Measurements from ENCODE around the gene PPP1R36. TPM values are rescaled to one million over a fixed set of nuclear protein-coding genes. Genes with fewer than 3 reads are reported as not detected.
A peak's percentile ranks its signal among the peaks of the same experiment; 100 is the strongest.
"Not testable (repeated sequence)": the region's sequence is repeated elsewhere in the genome, so short reads cannot be mapped to it uniquely, and the experiment has no call there.

Gene PPP1R36
- total RNA-seq, 2 experiments from 2014 or later = not detected

DNA sequence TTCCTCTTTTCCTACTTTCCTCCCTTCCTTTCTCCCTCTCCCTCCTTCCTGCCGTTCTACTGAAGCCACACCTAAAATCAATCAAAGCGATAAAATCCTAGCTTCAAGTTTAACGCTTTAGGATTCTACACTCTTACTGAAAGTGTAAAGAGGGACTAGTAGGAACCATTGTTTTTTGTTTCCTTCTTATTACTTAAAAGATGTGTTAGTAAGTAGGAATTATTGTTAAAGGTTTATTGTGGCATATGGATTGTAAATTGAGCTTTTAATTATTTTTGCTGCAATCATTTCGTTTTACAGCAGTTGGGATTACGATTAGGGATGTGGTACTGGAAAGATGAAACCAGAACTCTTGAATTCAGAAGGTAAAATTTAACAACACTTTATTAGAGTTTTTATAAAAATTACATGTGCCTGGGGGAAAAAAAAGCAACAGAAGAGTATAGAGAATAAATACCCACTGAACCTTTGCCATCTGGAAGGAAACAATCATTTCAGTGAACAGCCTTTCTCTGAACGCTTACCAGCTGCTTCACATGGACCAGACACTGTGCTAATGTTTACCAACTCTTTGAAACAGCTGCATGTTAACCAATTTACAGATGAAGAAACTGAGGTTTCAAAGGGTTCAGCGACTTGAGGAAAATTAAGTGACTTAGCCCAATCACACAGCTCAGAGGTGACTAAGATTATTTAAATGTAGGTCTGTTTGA, 1.0 kb downstream of the PPP1R36 start:
- Mint-ChIP-seq H3K27ac (no peak overlapping the region), H3K4me1 (ENCODE audit: low read depth) (peaks cover 12% of the 10 kb centered on the region), H3K9me3 (no peaks in the 10 kb centered on the region), H3K27me3 (ENCODE audit: low read depth) (peaks cover 7% of the 10 kb centered on the region), H3K4me3 (peak overlapping the region; percentile 33), H3K36me3 (ENCODE audit: low read depth) (no peaks in the 10 kb centered on the region)
- no peak for DNase-seq
- intact Hi-C loops (cut with micrococcal nuclease) = no loop called here
- CTCF ChIA-PET = interaction anchor here (0.7 to 2.9 kb wide), 7 partner anchors 10 to 147 kb away, joined by 3 to 15 read pairs (median 3); partner anchors contain the start of gene HSPA2

DNA sequence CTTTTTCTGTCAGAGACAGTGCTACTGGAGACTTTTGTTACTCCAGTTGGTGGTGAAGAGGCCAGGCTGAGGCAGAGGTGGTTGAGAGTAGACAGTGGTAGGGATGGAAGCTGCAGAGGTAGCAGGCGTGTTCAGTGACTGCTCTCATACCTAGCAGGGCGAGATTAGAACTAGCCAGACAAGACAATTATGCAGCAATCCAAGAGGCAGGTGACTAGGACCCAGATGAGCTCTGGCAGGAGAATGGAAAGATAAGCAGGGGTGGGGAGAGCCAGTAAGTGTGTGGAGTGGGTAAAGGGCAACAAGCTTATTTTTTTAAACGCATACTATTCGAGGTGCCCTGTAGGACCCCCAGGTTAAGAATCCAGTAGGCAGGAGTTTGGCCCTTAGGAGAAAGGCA, 4.8 kb downstream of the PPP1R36 start:
- no peaks in the 10 kb centered on the region for H3K36me3 Mint-ChIP-seq (ENCODE audit: low read depth)
- H3K27ac Mint-ChIP-seq = no peak overlapping the region
- no peaks in the 10 kb centered on the region for H3K9me3 Mint-ChIP-seq
- intact Hi-C loops (cut with micrococcal nuclease) = no loop called here
- DNase-seq = no peak
- H3K4me1 Mint-ChIP-seq (ENCODE audit: low read depth) = peaks cover 7% of the 10 kb centered on the region
- no peak overlapping the region for H3K4me3 Mint-ChIP-seq
- peaks cover 5% of the 10 kb centered on the region for H3K27me3 Mint-ChIP-seq (ENCODE audit: low read depth)
- CTCF ChIA-PET = no interaction called here

DNA sequence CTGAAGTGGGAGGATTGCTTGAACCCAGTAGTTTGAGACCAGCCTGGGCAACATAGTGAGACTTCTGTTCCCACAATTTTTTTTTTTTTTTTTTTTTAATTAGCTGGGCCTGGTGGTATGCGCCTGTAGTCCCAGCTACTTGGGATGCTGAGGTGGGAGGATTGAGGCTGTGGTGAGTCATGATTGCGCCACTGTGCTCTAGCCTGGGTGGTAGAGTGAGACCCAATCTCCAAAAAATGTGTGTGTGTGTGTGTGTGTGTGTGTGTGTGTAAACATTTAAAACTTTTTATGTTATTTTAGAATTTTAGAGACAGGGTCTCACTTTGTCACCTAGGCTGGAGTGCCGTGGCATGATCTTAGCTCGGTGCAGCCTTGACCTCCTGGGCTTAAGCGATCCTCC, 6.8 kb downstream of the PPP1R36 start:
- no peak for DNase-seq
- H3K9me3 Mint-ChIP-seq = no peaks in the 10 kb centered on the region
- no peaks in the 10 kb centered on the region for H3K36me3 Mint-ChIP-seq (ENCODE audit: low read depth)
- H3K27me3 Mint-ChIP-seq (ENCODE audit: low read depth) = no peaks in the 10 kb centered on the region
- intact Hi-C loops (cut with micrococcal nuclease) = no loop called here
- no peak overlapping the region for H3K27ac Mint-ChIP-seq
- H3K4me1 Mint-ChIP-seq (ENCODE audit: low read depth) = peaks cover 2% of the 10 kb centered on the region
- CTCF ChIA-PET = interaction anchor here (0.7 to 1.0 kb wide), 3 partner anchors 12 to 46 kb away, joined by 3 read pairs; no protein-coding TSS in a partner anchor
- H3K4me3 Mint-ChIP-seq = no peak overlapping the region

DNA sequence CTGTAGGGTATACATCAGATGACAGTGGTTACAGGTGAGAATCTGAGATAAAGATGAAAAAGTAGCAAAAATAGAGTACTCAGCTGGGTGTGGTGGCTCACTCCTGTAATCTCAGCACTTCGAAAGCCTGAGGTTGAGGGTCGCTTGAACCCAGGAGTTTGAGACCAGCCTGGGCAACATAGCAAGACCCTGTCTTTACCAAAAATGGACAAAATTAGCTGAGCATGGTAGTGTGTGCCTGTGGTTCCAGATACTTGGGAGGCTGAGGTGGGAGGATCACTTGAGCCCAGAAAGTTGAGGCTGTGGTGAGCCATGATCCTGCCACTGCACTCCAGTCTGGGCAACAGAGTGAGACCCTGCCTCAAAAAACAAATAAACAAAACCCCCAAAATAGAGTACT, 8.5 kb downstream of the PPP1R36 start:
- H3K4me1 Mint-ChIP-seq (ENCODE audit: low read depth); CTCF ChIA-PET; intact Hi-C loops (cut with micrococcal nuclease); H3K36me3 Mint-ChIP-seq (ENCODE audit: low read depth); H3K27ac Mint-ChIP-seq; H3K4me3 Mint-ChIP-seq; DNase-seq; H3K27me3 Mint-ChIP-seq (ENCODE audit: low read depth); H3K9me3 Mint-ChIP-seq: not testable (repeated sequence)

DNA sequence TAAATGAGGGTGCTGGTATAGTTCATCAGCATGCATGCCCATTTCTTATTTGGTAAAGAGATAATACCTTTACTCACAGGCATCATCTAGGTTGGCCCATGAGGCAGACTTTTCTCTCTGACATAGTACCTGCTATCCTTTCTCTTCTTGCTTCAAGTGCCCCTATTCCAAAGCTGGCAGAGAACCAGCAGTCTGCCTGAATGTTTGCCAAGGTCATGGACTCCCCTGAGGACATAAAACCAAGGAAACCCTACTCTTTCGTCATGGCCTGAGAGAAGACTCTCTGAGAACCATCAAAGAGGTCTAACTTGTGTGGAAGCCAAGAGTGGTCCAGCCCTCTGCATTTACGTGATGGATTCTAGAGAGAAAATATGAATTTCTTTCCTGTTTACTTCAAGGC, 11.9 kb downstream of the PPP1R36 start:
- H3K4me3 Mint-ChIP-seq = no peak overlapping the region
- H3K36me3 Mint-ChIP-seq (ENCODE audit: low read depth) = no peaks in the 10 kb centered on the region
- H3K27ac Mint-ChIP-seq = no peak overlapping the region
- no peaks in the 10 kb centered on the region for H3K9me3 Mint-ChIP-seq
- peaks cover 2% of the 10 kb centered on the region for H3K4me1 Mint-ChIP-seq (ENCODE audit: low read depth)
- intact Hi-C loops (cut with micrococcal nuclease) = no loop called here
- DNase-seq = no peak
- CTCF ChIA-PET = interaction anchor here (1.3 kb wide), 1 partner anchor 75 kb away, joined by 6 read pairs; no protein-coding TSS in a partner anchor
- H3K27me3 Mint-ChIP-seq (ENCODE audit: low read depth) = no peaks in the 10 kb centered on the region

DNA sequence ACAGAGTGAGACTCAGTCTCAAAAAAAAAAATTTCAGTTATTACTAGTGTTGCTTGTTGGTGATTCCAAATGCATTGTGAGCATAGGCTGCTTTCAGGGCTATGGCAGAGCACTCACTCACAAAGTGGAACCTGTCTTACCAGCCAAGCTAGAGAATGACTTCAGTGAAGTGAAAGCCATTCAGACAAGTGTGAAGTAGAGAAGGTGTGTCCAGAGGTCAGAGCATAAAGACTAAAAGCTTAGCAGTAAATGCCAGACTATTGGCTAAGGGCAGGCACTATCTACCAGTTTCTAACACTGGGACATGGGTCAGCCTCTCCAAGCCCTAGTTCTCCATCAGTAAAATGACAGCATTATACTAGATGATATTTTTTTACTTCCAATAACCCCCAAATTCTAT, 12.7 kb downstream of the PPP1R36 start:
- H3K36me3 Mint-ChIP-seq (ENCODE audit: low read depth) = no peaks in the 10 kb centered on the region
- intact Hi-C loops (cut with micrococcal nuclease) = no loop called here
- H3K27ac Mint-ChIP-seq = no peak overlapping the region
- peaks cover 2% of the 10 kb centered on the region for H3K4me1 Mint-ChIP-seq (ENCODE audit: low read depth)
- H3K27me3 Mint-ChIP-seq (ENCODE audit: low read depth) = peaks cover 2% of the 10 kb centered on the region
- no peaks in the 10 kb centered on the region for H3K9me3 Mint-ChIP-seq
- no peak overlapping the region for H3K4me3 Mint-ChIP-seq
- CTCF ChIA-PET = no interaction called here
- no peak for DNase-seq

DNA sequence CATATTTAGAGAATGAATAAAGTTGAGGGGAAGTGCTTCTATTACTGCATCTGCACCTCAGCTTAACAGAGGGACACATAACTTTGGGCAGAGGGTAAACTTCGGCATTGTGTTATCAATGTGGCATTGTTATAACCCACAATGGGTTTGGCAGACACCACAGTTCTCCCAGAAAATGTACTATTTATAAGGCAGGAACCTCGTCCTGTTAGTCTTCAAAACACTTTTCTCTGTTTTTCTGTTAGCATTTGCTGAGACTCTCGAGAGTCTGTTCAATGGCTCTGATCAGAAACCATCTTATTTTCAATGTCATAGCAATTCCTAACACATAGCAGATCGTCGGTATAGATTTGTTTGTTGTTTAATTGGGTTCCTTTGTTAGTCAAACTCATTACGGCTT, 13.9 kb downstream of the PPP1R36 start:
- CTCF ChIA-PET = interaction anchor here (0.9 kb wide), 1 partner anchor 31 kb away, joined by 3 read pairs; no protein-coding TSS in a partner anchor
- intact Hi-C loops (cut with micrococcal nuclease) = no loop called here
- Mint-ChIP-seq H3K9me3 (no peaks in the 10 kb centered on the region), H3K36me3 (ENCODE audit: low read depth) (no peaks in the 10 kb centered on the region), H3K27ac (no peak overlapping the region), H3K27me3 (ENCODE audit: low read depth) (peaks cover 2% of the 10 kb centered on the region), H3K4me3 (no peak overlapping the region), H3K4me1 (ENCODE audit: low read depth) (peaks cover 2% of the 10 kb centered on the region)
- DNase-seq = no peak

DNA sequence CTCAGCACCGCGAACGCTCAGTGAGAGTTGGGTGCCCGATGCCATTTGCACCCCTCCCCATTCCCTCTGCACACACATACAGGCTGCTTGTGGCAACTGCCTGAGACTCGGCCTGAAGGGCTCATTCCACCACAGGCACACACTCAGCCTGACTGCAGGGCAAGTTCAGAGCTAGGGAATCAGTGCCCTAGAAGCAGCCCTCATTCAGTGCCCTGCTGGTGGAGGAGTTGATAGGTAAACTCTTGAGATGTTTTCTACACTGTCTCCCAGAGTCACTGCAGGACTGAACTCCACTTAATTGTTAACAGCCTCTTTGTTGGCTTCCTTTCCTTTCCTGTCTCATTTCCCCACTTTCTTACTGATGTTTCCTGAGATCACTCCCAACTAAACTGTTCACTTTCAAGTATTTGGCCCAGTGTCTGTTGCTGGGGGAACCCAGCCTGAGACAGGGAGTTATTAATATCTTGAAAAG, 16.9 kb downstream of the PPP1R36 start:
- CTCF ChIA-PET = no interaction called here
- H3K4me3 Mint-ChIP-seq = no peak overlapping the region
- no peaks in the 10 kb centered on the region for H3K36me3 Mint-ChIP-seq (ENCODE audit: low read depth)
- no peak for DNase-seq
- peaks cover 2% of the 10 kb centered on the region for H3K27me3 Mint-ChIP-seq (ENCODE audit: low read depth)
- no peak overlapping the region for H3K27ac Mint-ChIP-seq
- intact Hi-C loops (cut with micrococcal nuclease) = no loop called here
- no peaks in the 10 kb centered on the region for H3K4me1 Mint-ChIP-seq (ENCODE audit: low read depth)
- H3K9me3 Mint-ChIP-seq = peaks cover 1% of the 10 kb centered on the region

DNA sequence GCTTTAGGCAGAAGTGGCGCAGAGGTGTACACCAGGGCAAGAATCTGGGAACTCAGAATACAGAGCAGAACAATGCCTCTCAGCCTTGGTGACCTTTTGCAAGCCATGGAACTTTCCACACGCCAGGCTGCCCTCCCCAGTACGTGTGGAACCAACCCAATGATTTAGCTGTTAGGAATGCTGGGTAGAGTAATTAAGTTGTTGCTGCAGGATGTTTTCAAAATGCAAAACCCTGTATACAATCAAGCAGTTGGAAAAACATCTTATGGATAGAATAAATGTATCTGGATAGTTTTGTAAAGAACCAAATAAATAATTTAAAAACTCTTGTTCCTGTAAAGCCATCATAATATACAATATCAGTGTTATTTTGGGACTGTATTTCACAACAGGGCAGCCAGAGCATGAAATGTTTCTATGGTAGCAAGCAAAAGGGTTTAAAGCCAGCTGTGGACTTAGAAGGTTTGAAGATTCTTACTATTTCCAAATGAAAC, 19.4 kb downstream of the PPP1R36 start:
- no peak overlapping the region for H3K27ac Mint-ChIP-seq
- CTCF ChIA-PET = interaction anchor here (0.6 kb wide), 1 partner anchor 95 kb away, joined by 3 read pairs; no protein-coding TSS in a partner anchor
- intact Hi-C loops (cut with micrococcal nuclease) = no loop called here
- H3K27me3 Mint-ChIP-seq (ENCODE audit: low read depth) = peaks cover 2% of the 10 kb centered on the region
- H3K4me3 Mint-ChIP-seq = no peak overlapping the region
- peaks cover 1% of the 10 kb centered on the region for H3K9me3 Mint-ChIP-seq
- no peaks in the 10 kb centered on the region for H3K4me1 Mint-ChIP-seq (ENCODE audit: low read depth)
- H3K36me3 Mint-ChIP-seq (ENCODE audit: low read depth) = no peaks in the 10 kb centered on the region
- no peak for DNase-seq

DNA sequence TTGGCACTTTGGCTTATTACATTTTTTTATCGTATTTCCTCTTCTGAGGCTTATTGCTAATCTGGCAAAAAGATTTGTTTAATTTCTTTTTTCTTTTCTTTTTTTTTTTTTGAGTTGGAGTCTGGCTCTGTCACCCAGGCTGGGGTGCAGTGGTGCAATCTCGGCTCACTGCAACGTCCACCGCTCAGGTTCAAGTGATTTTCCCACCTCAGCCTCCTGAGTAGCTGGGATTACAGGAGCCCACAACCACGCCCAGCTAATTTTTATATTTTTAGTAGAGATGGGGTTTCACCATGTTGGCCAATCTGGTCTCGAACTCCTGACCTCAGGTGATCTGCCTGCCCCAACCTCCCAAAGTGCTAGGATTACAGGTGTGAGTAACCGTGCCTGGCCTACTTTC, 19.9 kb downstream of the PPP1R36 start:
- H3K27ac Mint-ChIP-seq; DNase-seq; intact Hi-C loops (cut with micrococcal nuclease); H3K4me3 Mint-ChIP-seq; CTCF ChIA-PET; H3K27me3 Mint-ChIP-seq (ENCODE audit: low read depth); H3K4me1 Mint-ChIP-seq (ENCODE audit: low read depth); H3K36me3 Mint-ChIP-seq (ENCODE audit: low read depth); H3K9me3 Mint-ChIP-seq: not testable (repeated sequence)

DNA sequence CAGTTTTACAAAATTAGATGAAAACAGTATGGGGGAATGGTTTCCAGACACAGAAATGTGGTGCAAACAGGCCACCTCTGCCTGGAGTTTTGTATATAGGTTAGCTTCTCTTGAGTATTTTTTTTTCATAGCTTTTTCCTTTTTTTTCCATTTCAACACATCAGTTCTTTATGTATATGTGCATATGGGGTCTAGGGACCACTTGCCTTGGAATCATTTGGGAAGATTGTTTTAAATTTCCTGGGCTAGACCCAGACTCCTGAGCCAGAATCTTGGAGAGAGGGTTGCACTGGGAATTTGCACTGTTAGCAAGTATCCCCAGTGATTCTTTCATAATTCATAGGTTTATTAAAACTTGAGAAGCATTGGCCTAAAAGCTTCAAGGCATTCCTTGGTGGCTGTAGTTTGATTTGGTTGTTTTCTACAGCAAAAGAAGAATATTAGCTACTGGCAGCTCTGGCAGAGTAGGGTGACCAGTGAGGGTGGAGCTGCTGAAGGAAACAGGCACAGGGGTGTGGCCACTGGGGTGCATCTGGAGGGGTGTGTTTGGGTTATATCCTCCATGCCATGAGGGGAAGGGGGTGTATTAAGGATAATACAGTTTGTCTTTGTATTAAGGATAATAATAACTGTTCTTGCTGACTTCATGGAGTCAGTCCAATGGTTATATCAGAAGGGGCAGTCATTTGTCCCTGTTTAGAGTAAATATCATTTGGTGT, 22.8 kb downstream of the PPP1R36 start:
- CTCF ChIA-PET = no interaction called here
- H3K27ac Mint-ChIP-seq = no peak overlapping the region

DNA sequence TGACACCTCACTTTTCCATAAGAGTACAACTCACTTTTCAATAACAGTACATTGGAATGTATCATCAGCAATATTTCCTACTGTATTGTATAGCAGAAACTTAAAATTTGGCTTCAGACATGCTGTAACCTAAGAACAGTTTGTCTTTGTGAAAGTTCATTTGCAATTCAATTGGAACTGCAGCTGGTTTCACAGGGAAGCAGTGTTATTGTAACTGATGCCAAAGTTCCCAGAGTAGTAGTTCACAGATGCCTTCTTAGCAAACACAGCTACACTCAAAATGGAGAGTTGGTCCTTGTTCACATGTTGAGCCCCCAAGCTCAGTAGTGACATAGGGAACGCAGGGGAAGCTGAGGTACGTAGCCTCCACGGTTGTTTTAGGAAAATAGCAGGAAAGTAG, 23.3 kb downstream of the PPP1R36 start:
- Mint-ChIP-seq H3K27me3 (ENCODE audit: low read depth) (no peaks in the 10 kb centered on the region), H3K4me3 (no peak overlapping the region), H3K9me3 (peaks cover 1% of the 10 kb centered on the region), H3K36me3 (ENCODE audit: low read depth) (no peaks in the 10 kb centered on the region), H3K4me1 (ENCODE audit: low read depth) (no peaks in the 10 kb centered on the region), H3K27ac (no peak overlapping the region)
- DNase-seq = no peak
- CTCF ChIA-PET = no interaction called here
- intact Hi-C loops (cut with micrococcal nuclease) = no loop called here

More for the DNA sequence above, 22.8 kb downstream of the PPP1R36 start:
- H3K27me3 Mint-ChIP-seq (ENCODE audit: low read depth) = no peaks in the 10 kb centered on the region
- peaks cover 1% of the 10 kb centered on the region for H3K9me3 Mint-ChIP-seq
- intact Hi-C loops (cut with micrococcal nuclease) = no loop called here
- no peak overlapping the region for H3K4me3 Mint-ChIP-seq
- H3K36me3 Mint-ChIP-seq (ENCODE audit: low read depth) = no peaks in the 10 kb centered on the region
- DNase-seq = no peak
- no peaks in the 10 kb centered on the region for H3K4me1 Mint-ChIP-seq (ENCODE audit: low read depth)

Measured in activated naive CD4-positive, alpha-beta T cell treated with anti-CD3 and anti-CD28 coated beads for 36 hours (primary cell).